Panc1 (cell line): ENCODE results near the gene MAGOH. TPM values are rescaled to one million over a fixed set of nuclear protein-coding genes. Genes with fewer than 3 reads are reported as not detected.
"Not testable (repeated sequence)": the region's sequence is repeated elsewhere in the genome, so short reads cannot be mapped to it uniquely, and the experiment has no call there.

Source experiments
- ATAC-seq: fragments of 200-7000 bp; cut with Tn5 transposase; 2 replicates; pipeline ENCODE4 v1.9.1; 2020; ENCODE audit warnings: mild to moderate bottlenecking, moderate library complexity
- BruUV-seq: library from RNA; stranded (reverse); fragments of 400-500 nt; replicated peaks from 2 replicates; lab custom pipeline; 2021; lab: Mats Ljungman, UMichigan
- CTCF ChIA-PET: fragments of 300-600 bp; sonication (Branson Sonifier 250); formaldehyde crosslinking; loops from one replicate; lab custom pipeline; 2022; ENCODE audit warnings: antibody characterized with exemption; lab: Charles Lee
- POLR2A ChIA-PET: fragments of 300-600 bp; sonication (Branson Sonifier 250); formaldehyde crosslinking; loops from one replicate; lab custom pipeline; 2022; ENCODE audit warnings: antibody characterized with exemption; lab: Charles Lee
- DNase-seq: peaks from one replicate; pipeline ENCODE4 v3.0.0-alpha.2; 2010; ENCODE audit warnings: low read depth, low spot score
- H3K27ac ChIP-seq: 2 replicates; pipeline ENCODE4 v1.5.1; 2011; ENCODE audit warnings: mild to moderate bottlenecking, low read length, inconsistent platforms
- H3K27me3 ChIP-seq: fragments of 200-500 bp; sonication (Bioruptor generic); 2 replicates; pipeline ENCODE4 v1.6.0; 2014; ENCODE audit warnings: low read length, inconsistent platforms; ENCODE audit not compliant: control insufficient read depth, insufficient read depth
- H3K36me3 ChIP-seq: fragments of 200-500 bp; sonication (Bioruptor generic); 2 replicates; pipeline ENCODE4 v1.5.1; 2014; ENCODE audit warnings: inconsistent platforms, mild to moderate bottlenecking, low read length, moderate library complexity; ENCODE audit not compliant: control insufficient read depth, insufficient read depth
- H3K4me1 ChIP-seq: 2 replicates; pipeline ENCODE4 v1.5.1; 2011; ENCODE audit warnings: inconsistent platforms, mild to moderate bottlenecking, low read length, moderate library complexity; ENCODE audit not compliant: control insufficient read depth, insufficient read depth
- H3K4me3 ChIP-seq, 2 experiments: 2 replicates each; pipeline ENCODE4 v1.5.1; 2011 to 2012; ENCODE audit warnings: low read depth in 2 of 2, low read length in 2 of 2, mild to moderate bottlenecking in 2 of 2, inconsistent platforms in 1 of 2, moderate library complexity in 1 of 2
- H3K9me3 ChIP-seq: fragments of 200-500 bp; sonication (Bioruptor generic); 2 replicates; pipeline ENCODE4 v1.5.1; 2014; ENCODE audit warnings: low read depth, mild to moderate bottlenecking, inconsistent platforms, low read length, moderate library complexity; ENCODE audit not compliant: control insufficient read depth, insufficient read depth
- CTCF ChIP-seq: fragments of 450-650 bp; IDR thresholded peaks from 2 replicates; pipeline ENCODE4 v1.5.1; 2017; ENCODE audit warnings: mild to moderate bottlenecking
- POLR2AphosphoS5 ChIP-seq: IDR thresholded peaks from 2 replicates; pipeline ENCODE4 v1.6.1; 2012; ENCODE audit warnings: mild to moderate bottlenecking, low read depth, low read length, moderate library complexity
- REST ChIP-seq, 2 experiments: IDR thresholded peaks; 2 replicates each; pipeline ENCODE4 v1.6.1; 2011 to 2012; ENCODE audit warnings: low read depth in 2 of 2, control low read depth in 1 of 2, low read length in 1 of 2, mild to moderate bottlenecking in 1 of 2, moderate library complexity in 1 of 2; ENCODE audit not compliant: insufficient read depth in 1 of 2
- SIN3A ChIP-seq: IDR thresholded peaks from 2 replicates; pipeline ENCODE4 v1.6.1; 2012; ENCODE audit warnings: low read depth, mild to moderate bottlenecking, low read length, moderate library complexity, borderline replicate concordance; ENCODE audit not compliant: insufficient read depth
- TCF7L2 ChIP-seq: IDR thresholded peaks from 2 replicates; pipeline ENCODE4 v1.6.1; 2011; ENCODE audit warnings: mild to moderate bottlenecking, low read depth, low read length, inconsistent platforms
- in situ Hi-C: cut with HindIII; loops from 2 replicates; pipeline ENCODE4 v1.10.0; 2016; ENCODE audit warnings: low sequenced_read_pairs, low pct_unique_long_range_greater_than_20kb
- intact Hi-C: fragments of 100-400 bp; cut with micrococcal nuclease; formaldehyde crosslinking; loops from one replicate; pipeline ENCODE4 v1.10.0; 2022; ENCODE audit not compliant: unreplicated experiment
- total RNA-seq: library from RNA; stranded (reverse); gene quantifications from one replicate; pipeline ENCODE4 v1.2.1, GENCODE V29; 2021; ENCODE audit not compliant: unreplicated experiment

MAGOH gene
- total RNA-seq, 1 experiment from 2014 or later = 63.8 TPM

DNA sequence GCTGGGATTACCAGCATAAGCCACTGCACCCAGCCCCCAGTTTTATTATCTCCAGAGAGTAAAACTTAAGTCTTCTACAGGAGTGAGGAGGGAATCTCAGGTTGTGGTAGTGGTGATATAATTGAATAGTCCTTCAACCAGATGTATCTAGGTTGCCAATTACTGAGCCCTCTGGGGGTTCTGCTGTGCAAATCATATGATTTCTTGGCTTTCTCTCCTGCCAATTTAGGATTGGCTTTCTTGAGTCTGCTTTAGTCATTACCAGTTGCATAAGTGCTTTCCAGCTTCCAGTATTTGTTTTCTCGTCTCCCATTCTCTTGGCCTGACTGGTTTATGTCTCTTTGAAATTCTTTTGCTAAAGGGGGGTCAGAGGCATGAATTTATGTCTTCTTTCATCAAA is 30.6 kb downstream of the MAGOH start:
- TF ChIP-seq TCF7L2 = no peak
- no peak for TF ChIP-seq CTCF
- TF ChIP-seq REST (IDR thresholded peaks at IDR 0.05; ENCODE audit: insufficient read depth in 1 of 2, low read depth in 2 of 2, low read length in 1 of 2) = no peak
- TF ChIP-seq SIN3A = no peak
- no peak for TF ChIP-seq POLR2AphosphoS5
- Histone ChIP-seq H3K27ac (no peak overlapping the region), H3K4me1 (no peaks in the 10 kb centered on the region), H3K9me3 (peaks cover 6% of the 10 kb centered on the region; the same call in 1 of the 2 replicates), H3K4me3 (no peak overlapping the region), H3K27me3 (no peaks in the 10 kb centered on the region), H3K36me3 (peaks cover 11% of the 10 kb centered on the region)
- POLR2A ChIA-PET = no interaction called here
- intact Hi-C loops (no loop called here), in situ Hi-C loops (no loop called here)
- CTCF ChIA-PET = no interaction called here
- BruUV-seq = no TSS peak
- DNase-seq = no peak
- no peak for ATAC-seq

- CTCF ChIA-PET = no interaction called here
- POLR2A ChIA-PET = no interaction called here
- ATAC-seq = no peak
- peaks cover 6% of the 10 kb centered on the region; the same call in 1 of the 2 replicates for H3K9me3 ChIP-seq
- H3K27me3 ChIP-seq = no peaks in the 10 kb centered on the region
- intact Hi-C loops (no loop called here), in situ Hi-C loops (no loop called here)
- BruUV-seq = no TSS peak
- H3K27ac ChIP-seq = no peak overlapping the region
- no peak for DNase-seq
- H3K4me1 ChIP-seq = no peaks in the 10 kb centered on the region
- H3K36me3 ChIP-seq = peaks cover 11% of the 10 kb centered on the region
- no peak for TF ChIP-seq SIN3A
- TF ChIP-seq POLR2AphosphoS5 = no peak
- no peak for TF ChIP-seq CTCF
- no peak for TF ChIP-seq TCF7L2
- no peak for TF ChIP-seq REST (IDR thresholded peaks at IDR 0.05; ENCODE audit: insufficient read depth in 1 of 2, low read depth in 2 of 2, low read length in 1 of 2)
- no peak overlapping the region for H3K4me3 ChIP-seq
Observed at GRCh38 chr1:53206735-53207379, 31.5 kb downstream of the MAGOH start.

- POLR2A ChIA-PET, DNase-seq, H3K27me3 ChIP-seq, BruUV-seq, CTCF ChIA-PET, H3K4me1 ChIP-seq, in situ Hi-C loops, ATAC-seq, H3K4me3 ChIP-seq, intact Hi-C loops, H3K27ac ChIP-seq, H3K9me3 ChIP-seq: not testable (repeated sequence)
- peaks cover 11% of the 10 kb centered on the region for H3K36me3 ChIP-seq
Observed at GRCh38 chr1:53206083-53206685, 32.1 kb downstream of the MAGOH start.
